ENCODE measurements around the gene TFCP2L1.

Gene TFCP2L1

DNA sequence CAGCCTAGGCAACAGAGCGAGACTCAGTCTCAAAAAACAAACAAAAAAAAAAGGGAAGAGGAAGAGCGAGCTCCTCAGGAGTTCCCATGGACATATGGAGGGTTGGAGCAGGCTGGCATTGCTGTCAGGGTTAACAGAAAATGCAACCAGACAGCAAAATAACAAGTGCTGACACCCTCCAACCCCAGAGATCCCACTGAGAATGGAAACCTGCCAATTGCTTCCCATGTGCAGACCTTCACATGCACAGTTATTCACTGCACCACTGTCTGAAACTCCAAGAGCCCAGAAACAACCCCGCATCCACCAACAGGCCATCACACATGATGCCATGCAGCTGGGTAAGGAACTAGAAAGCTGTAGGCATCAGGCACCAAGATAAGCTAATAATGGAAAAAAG is 43.5 kb downstream of the TFCP2L1 start:
- H3K27me3 ChIP-seq (ENCODE audit: control insufficient read depth, insufficient read depth, low read length) = no peaks in the 10 kb centered on the region
- H3K36me3 ChIP-seq (ENCODE audit: control insufficient read depth, insufficient read depth, low read length) = no peaks in the 10 kb centered on the region
- H3K27ac ChIP-seq (ENCODE audit: low read depth, low read length) = no peak overlapping the region
- no peaks in the 10 kb centered on the region; the same call in 1 of the 2 replicates for H3K4me1 ChIP-seq (ENCODE audit: control insufficient read depth, insufficient read depth, low read length)
- H3K4me3 ChIP-seq (ENCODE audit: low read depth, low read length) = no peak overlapping the region
- H3K9me3 ChIP-seq (ENCODE audit: control insufficient read depth, insufficient read depth, low read depth, low read length) = no peaks in the 10 kb centered on the region
- no peak overlapping the region for H3K9ac ChIP-seq (ENCODE audit: low read length)

DNA sequence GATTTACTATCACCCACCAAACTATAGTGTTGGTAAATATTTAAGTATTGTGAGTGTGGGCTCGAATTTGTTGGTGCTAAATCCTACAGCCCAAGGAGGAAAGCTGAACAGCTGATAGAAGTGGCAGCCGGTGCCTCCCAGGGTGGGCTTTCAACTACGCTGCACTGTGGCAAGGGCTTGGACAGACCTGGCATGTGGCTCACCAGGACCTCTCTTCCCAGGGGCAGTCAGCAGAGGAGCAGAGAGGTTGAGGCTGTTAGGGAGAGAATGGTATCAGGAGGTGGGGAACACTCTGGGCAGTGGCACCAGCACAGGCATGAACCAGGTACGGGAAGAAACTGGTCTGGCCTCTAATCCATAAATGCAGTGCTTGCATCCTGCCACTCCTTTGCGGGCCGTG is 44.6 kb downstream of the TFCP2L1 start:
- no peak overlapping the region for H3K9ac ChIP-seq (ENCODE audit: low read length)
- H3K4me3 ChIP-seq (ENCODE audit: low read depth, low read length) = no peak overlapping the region
- H3K27me3 ChIP-seq (ENCODE audit: control insufficient read depth, insufficient read depth, low read length) = no peaks in the 10 kb centered on the region
- H3K27ac ChIP-seq (ENCODE audit: low read depth, low read length) = no peak overlapping the region
- no peaks in the 10 kb centered on the region for H3K9me3 ChIP-seq (ENCODE audit: control insufficient read depth, insufficient read depth, low read depth, low read length)
- H3K36me3 ChIP-seq (ENCODE audit: control insufficient read depth, insufficient read depth, low read length) = no peaks in the 10 kb centered on the region
- H3K4me1 ChIP-seq (ENCODE audit: control insufficient read depth, insufficient read depth, low read length) = no peaks in the 10 kb centered on the region; the same call in 1 of the 2 replicates

DNA sequence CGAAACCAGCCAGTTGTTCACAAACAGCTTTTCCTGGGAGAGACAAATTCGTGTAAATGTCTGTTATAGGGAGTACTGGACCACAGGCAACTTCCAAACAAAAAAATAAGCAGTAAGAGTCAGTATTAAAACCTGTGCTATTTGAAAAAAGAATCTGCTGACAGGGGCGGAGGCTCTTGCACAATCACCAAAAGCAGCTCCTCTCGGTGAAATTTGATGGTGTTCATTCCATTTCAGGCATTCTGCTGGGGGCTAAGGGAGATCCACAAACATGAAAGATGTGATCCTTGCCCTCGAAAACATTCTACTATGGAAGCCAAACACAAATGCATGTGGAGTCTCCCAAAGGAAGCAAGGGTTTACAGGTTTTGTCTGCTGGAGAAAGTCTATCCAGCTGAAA is 45.0 kb downstream of the TFCP2L1 start:
- Histone ChIP-seq H3K4me3 (ENCODE audit: low read depth, low read length) (no peak overlapping the region), H3K4me1 (ENCODE audit: control insufficient read depth, insufficient read depth, low read length) (no peaks in the 10 kb centered on the region; the same call in 1 of the 2 replicates), H3K27ac (ENCODE audit: low read depth, low read length) (no peak overlapping the region), H3K36me3 (ENCODE audit: control insufficient read depth, insufficient read depth, low read length) (no peaks in the 10 kb centered on the region), H3K27me3 (ENCODE audit: control insufficient read depth, insufficient read depth, low read length) (no peaks in the 10 kb centered on the region), H3K9me3 (ENCODE audit: control insufficient read depth, insufficient read depth, low read depth, low read length) (no peaks in the 10 kb centered on the region), H3K9ac (ENCODE audit: low read length) (no peak overlapping the region)

DNA sequence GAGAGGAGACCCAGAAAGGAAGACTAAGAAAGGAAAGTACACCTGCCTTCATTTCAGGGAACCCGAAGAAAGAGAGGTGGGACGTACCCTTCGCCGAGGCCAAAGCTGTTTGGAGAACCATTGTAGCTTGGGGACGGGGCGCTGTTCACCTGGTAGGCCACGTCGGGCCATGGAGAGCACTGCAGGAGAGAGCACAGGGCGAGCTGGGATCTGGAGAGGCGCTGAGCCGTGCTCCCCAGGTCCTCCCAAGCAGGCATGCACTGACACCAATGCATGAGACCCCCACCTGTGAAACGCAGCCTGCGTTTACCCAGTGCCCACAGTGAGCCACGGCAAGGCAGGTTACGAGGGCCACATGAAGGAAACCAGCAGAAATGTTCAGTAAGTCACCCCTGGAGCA is 45.5 kb downstream of the TFCP2L1 start:
- no peak overlapping the region for H3K9ac ChIP-seq (ENCODE audit: low read length)
- no peaks in the 10 kb centered on the region for H3K9me3 ChIP-seq (ENCODE audit: control insufficient read depth, insufficient read depth, low read depth, low read length)
- H3K36me3 ChIP-seq (ENCODE audit: control insufficient read depth, insufficient read depth, low read length) = no peaks in the 10 kb centered on the region
- H3K4me3 ChIP-seq (ENCODE audit: low read depth, low read length) = no peak overlapping the region
- no peaks in the 10 kb centered on the region; the same call in 1 of the 2 replicates for H3K4me1 ChIP-seq (ENCODE audit: control insufficient read depth, insufficient read depth, low read length)
- H3K27ac ChIP-seq (ENCODE audit: low read depth, low read length) = no peak overlapping the region
- no peaks in the 10 kb centered on the region for H3K27me3 ChIP-seq (ENCODE audit: control insufficient read depth, insufficient read depth, low read length)

DNA sequence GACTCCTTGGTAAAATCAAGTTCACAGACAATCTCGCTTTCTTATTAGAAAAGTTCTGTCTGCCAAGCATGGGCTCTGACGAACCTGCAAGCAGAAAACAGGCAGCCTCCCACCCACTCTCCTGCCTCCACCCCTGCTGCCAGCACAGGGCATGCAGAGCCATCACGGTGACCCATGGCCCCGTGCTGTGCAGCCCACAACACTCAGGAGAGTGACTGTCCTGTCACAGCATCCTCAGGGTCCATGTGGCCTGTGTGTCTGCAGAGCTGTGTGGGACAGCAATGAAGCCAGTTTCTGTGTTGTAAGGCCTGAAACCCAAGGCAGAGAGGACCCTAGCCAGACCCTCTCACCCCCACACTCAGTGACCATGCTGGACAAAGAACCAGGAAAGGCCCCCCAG is 46.2 kb downstream of the TFCP2L1 start:
- H3K27ac ChIP-seq (ENCODE audit: low read depth, low read length) = no peak overlapping the region
- H3K9me3 ChIP-seq (ENCODE audit: control insufficient read depth, insufficient read depth, low read depth, low read length) = no peaks in the 10 kb centered on the region
- no peaks in the 10 kb centered on the region for H3K27me3 ChIP-seq (ENCODE audit: control insufficient read depth, insufficient read depth, low read length)
- H3K36me3 ChIP-seq (ENCODE audit: control insufficient read depth, insufficient read depth, low read length) = no peaks in the 10 kb centered on the region
- no peak overlapping the region for H3K4me3 ChIP-seq (ENCODE audit: low read depth, low read length)
- no peaks in the 10 kb centered on the region; the same call in 1 of the 2 replicates for H3K4me1 ChIP-seq (ENCODE audit: control insufficient read depth, insufficient read depth, low read length)
- no peak overlapping the region for H3K9ac ChIP-seq (ENCODE audit: low read length)

DNA sequence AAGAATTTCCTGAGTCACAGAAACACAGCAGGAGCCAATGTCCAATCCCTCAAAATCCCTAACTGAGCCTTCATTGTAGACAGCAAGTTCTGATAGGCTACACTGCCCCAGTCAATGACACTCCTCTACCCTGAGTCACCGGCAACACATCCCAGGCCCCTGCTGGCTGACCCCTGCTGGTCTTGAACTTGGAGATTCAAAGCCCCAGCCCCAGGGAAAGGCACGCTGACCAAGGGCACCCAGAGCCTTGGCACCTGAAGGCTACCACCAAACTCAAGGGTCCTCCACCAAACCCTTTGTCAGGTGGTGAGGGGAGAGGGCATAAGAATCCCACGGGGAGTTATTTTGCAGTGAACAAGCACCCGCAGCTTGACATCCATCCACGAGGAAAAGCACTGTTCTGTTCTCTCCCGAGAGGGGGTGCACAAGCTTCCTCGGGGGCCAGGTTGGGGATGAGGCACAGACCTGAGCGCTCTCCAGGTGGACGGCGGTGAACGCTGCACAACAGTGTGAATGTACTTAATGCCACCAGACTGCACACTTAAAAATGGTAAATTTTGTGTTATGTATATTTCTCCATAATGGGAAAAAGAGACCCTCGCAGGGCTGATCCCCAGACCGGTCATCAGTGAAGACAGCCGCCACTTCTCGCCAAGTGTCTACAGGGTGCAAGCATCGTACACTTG is 46.9 kb downstream of the TFCP2L1 start:
- H3K36me3 ChIP-seq (ENCODE audit: control insufficient read depth, insufficient read depth, low read length) = no peaks in the 10 kb centered on the region
- H3K4me3 ChIP-seq (ENCODE audit: low read depth, low read length) = no peak overlapping the region
- H3K4me1 ChIP-seq (ENCODE audit: control insufficient read depth, insufficient read depth, low read length) = no peaks in the 10 kb centered on the region; the same call in 1 of the 2 replicates
- no peak overlapping the region for H3K27ac ChIP-seq (ENCODE audit: low read depth, low read length)
- H3K9ac ChIP-seq (ENCODE audit: low read length) = no peak overlapping the region
- H3K9me3 ChIP-seq (ENCODE audit: control insufficient read depth, insufficient read depth, low read depth, low read length) = no peaks in the 10 kb centered on the region
- H3K27me3 ChIP-seq (ENCODE audit: control insufficient read depth, insufficient read depth, low read length) = no peaks in the 10 kb centered on the region

DNA sequence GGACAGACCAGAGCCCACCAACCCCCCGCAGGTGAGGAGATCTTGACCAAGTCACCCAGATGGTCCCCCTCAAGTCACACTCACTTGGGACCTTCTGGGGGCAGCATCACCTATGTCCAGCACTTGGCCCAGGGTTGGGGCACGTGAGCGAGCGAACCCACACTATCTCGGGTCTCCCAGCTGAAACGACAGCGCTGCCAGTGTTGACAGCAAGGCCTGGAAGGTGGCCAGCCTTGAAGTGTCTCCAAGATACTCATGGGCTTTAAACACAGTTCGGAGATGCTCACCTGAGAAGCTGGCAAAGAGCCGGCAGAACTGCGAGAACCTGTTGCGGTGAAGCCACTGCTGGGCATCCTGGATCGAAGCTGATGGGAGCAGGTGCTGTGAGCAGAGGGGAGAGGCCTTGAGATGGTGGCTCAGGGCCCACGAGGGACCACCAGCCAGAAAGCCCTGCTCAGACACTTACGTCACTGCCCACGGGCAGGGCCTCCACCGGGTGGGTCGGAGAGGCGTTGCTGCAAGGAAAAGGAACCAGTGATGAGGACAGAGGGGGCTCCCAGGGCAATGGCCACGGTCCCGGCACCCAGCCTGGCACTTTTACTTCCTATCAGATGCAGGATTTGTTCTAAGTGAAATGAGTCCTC is 47.5 kb downstream of the TFCP2L1 start:
- no peaks in the 10 kb centered on the region; the same call in 1 of the 2 replicates for H3K4me1 ChIP-seq (ENCODE audit: control insufficient read depth, insufficient read depth, low read length)
- no peak overlapping the region for H3K27ac ChIP-seq (ENCODE audit: low read depth, low read length)
- H3K9me3 ChIP-seq (ENCODE audit: control insufficient read depth, insufficient read depth, low read depth, low read length) = no peaks in the 10 kb centered on the region
- H3K4me3 ChIP-seq (ENCODE audit: low read depth, low read length) = no peak overlapping the region
- H3K36me3 ChIP-seq (ENCODE audit: control insufficient read depth, insufficient read depth, low read length) = no peaks in the 10 kb centered on the region
- no peak overlapping the region for H3K9ac ChIP-seq (ENCODE audit: low read length)
- no peaks in the 10 kb centered on the region for H3K27me3 ChIP-seq (ENCODE audit: control insufficient read depth, insufficient read depth, low read length)

DNA sequence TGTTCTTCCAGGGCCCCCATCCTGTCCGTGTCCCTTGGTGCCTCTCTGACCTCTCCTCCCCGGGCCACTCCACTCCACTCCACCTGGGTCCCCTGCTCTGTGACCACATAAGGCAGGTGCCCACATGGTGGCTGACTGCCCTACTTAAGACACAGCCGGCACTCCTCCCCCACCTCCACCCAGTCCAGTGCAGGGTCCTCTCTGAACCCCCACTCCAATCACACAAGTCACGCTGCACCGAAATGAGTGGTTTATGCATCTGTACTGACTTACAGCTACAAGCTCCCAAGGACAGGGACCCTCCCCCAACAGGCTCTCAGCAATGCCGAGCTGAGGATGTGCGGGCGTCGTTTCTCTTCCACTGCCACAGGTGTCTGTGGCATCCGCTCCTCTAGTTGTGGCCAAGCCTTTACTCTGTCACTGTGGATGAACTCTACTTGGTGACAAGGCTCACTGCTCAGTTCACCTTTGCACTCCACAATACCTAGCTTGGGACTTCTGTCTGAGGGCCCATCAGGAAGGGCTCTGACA is 48.3 kb downstream of the TFCP2L1 start:
- Histone ChIP-seq H3K4me3 (ENCODE audit: low read depth, low read length) (no peak overlapping the region), H3K9ac (ENCODE audit: low read length) (no peak overlapping the region), H3K36me3 (ENCODE audit: control insufficient read depth, insufficient read depth, low read length) (no peaks in the 10 kb centered on the region), H3K27ac (ENCODE audit: low read depth, low read length) (no peak overlapping the region), H3K27me3 (ENCODE audit: control insufficient read depth, insufficient read depth, low read length) (no peaks in the 10 kb centered on the region), H3K4me1 (ENCODE audit: control insufficient read depth, insufficient read depth, low read length) (no peaks in the 10 kb centered on the region; the same call in 1 of the 2 replicates), H3K9me3 (ENCODE audit: control insufficient read depth, insufficient read depth, low read depth, low read length) (no peaks in the 10 kb centered on the region)

DNA sequence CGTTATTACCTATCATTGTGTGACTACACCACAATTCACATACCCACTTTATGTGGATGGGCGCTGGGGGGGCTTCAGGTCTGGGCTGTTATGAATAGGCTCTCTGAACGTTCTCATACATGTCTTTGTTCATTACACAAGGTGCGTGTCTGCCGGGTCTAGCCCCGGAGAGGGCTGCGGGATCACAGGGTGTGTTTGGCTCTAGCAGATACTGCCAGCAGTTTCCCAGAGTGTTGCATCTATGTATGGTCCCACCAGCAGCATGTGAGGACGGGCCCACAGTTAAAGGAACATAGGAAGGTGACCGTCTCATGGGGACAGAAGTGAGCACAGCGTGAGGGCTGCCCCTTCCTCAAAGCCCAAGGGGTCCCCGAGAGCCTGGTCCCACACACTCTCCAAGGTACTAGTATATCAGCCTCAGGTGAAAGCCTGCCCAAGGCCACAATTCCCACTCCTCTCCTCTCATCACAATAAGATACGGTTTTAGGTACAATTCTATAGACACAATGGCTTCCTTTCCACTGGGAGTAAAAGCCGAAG is 48.8 kb downstream of the TFCP2L1 start:
- H3K27ac ChIP-seq (ENCODE audit: low read depth, low read length) = no peak overlapping the region
- H3K4me3 ChIP-seq (ENCODE audit: low read depth, low read length) = no peak overlapping the region
- no peaks in the 10 kb centered on the region for H3K36me3 ChIP-seq (ENCODE audit: control insufficient read depth, insufficient read depth, low read length)
- H3K27me3 ChIP-seq (ENCODE audit: control insufficient read depth, insufficient read depth, low read length) = no peaks in the 10 kb centered on the region
- H3K9me3 ChIP-seq (ENCODE audit: control insufficient read depth, insufficient read depth, low read depth, low read length) = no peaks in the 10 kb centered on the region
- H3K4me1 ChIP-seq (ENCODE audit: control insufficient read depth, insufficient read depth, low read length) = no peaks in the 10 kb centered on the region; the same call in 1 of the 2 replicates
- no peak overlapping the region for H3K9ac ChIP-seq (ENCODE audit: low read length)

DNA sequence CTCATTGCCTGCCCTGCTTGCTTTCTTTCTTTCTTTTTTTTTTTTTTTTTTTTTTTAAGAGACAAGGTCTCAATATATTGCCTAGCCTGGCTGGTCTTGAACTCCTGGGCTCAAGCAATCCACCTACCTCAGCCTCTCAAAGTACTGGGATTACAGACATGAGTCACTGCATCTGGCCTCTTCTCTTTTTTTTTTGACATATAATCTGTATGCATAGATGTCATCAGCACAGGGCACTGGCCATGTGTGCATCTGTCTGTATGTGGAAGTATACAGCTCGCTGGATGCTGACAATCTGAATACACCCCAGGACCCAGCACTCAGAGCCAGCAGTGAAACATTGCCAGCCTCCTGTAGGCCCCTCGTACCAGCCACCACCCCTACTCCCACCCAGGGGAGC is 49.5 kb downstream of the TFCP2L1 start:
- Histone ChIP-seq H3K4me1 (ENCODE audit: control insufficient read depth, insufficient read depth, low read length) (no peaks in the 10 kb centered on the region; the same call in 1 of the 2 replicates), H3K27me3 (ENCODE audit: control insufficient read depth, insufficient read depth, low read length) (no peaks in the 10 kb centered on the region), H3K9me3 (ENCODE audit: control insufficient read depth, insufficient read depth, low read depth, low read length) (no peaks in the 10 kb centered on the region), H3K27ac (ENCODE audit: low read depth, low read length) (no peak overlapping the region), H3K4me3 (ENCODE audit: low read depth, low read length) (no peak overlapping the region), H3K9ac (ENCODE audit: low read length) (no peak overlapping the region), H3K36me3 (ENCODE audit: control insufficient read depth, insufficient read depth, low read length) (no peaks in the 10 kb centered on the region)

DNA sequence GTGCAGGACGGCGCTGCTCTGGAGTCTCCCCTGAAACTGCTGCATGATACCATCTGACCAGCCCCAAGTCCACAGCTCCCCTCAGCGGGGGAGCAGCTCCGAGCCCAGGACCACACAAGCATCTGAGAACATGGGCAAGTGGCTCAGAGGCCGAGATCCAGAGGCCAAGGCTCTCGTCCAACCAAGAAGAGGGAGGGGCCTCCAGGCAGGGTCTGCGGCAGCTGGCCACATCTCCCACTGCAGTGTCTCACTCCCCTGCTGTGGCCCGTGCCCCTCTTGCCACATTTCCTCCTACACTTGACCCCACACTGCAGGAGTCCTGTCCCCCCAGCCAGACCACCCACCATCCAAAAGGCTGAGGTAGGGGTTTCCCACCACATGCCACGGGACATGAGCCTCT is 50.2 kb downstream of the TFCP2L1 start:
- H3K9ac ChIP-seq (ENCODE audit: low read length) = no peak overlapping the region
- H3K27ac ChIP-seq (ENCODE audit: low read depth, low read length) = no peak overlapping the region
- H3K36me3 ChIP-seq (ENCODE audit: control insufficient read depth, insufficient read depth, low read length) = no peaks in the 10 kb centered on the region

More for the DNA sequence above, 50.2 kb downstream of the TFCP2L1 start:
- Histone ChIP-seq H3K4me3 (ENCODE audit: low read depth, low read length) (no peak overlapping the region), H3K27me3 (ENCODE audit: control insufficient read depth, insufficient read depth, low read length) (no peaks in the 10 kb centered on the region), H3K9me3 (ENCODE audit: control insufficient read depth, insufficient read depth, low read depth, low read length) (no peaks in the 10 kb centered on the region), H3K4me1 (ENCODE audit: control insufficient read depth, insufficient read depth, low read length) (no peaks in the 10 kb centered on the region; the same call in 1 of the 2 replicates)

Data from HUES6 (cell line).